HL-60/S4 treated with retinoic acid at 250 ng/mL for 4 days and 3 days (cell line): ENCODE results near the gene ARID1B.

Experiments
- in situ Hi-C: fragments of 300-500 bp; cut with MboI; formaldehyde crosslinking; loops from 2 replicates; pipeline ENCODE4 v1.7.0; 2022; ENCODE audit warnings: low sequenced_read_pairs

ARID1B gene

DNA sequence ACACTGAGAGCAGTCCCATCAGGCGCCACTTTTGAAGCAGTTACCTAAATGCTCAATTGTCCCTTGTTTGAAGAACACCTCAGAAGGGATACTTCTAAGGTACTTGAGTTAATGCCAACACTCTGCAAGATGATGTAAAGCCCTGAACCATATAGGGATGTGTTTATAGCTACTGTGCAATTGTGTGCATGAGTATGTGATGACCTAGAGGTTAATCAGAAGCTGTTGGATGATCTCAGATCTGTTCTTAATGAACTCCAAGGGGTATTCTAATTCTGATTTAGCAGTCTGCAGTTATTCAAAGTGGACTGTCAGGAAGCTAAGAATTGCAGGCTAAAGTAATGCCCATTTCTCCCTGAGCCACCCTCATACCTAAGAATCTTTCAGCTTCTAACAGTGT lies 387.8 kb downstream of the ARID1B start:
- in situ Hi-C loops: loop anchor here (25.0 kb wide), 1 partner anchor 603 kb away; no protein-coding TSS in a partner anchor

DNA sequence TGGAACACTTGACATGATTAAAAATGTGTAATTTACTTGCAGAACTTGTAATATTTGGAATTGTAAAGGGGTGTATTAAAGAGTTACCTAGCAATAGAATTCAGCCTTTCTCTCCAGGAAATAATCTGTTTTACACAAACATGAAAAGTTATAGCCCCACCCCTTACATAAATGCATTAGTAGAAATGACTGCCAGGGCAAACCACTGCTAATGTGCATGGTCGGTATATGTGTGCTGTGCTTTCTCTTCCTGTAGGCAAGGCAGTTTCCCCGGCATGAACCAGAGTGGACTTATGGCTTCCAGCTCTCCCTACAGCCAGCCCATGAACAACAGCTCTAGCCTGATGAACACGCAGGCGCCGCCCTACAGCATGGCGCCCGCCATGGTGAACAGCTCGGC lies 389.6 kb downstream of the ARID1B start:
- in situ Hi-C loops: loop anchor here (25.0 kb wide), 1 partner anchor 604 kb away; no protein-coding TSS in a partner anchor

DNA sequence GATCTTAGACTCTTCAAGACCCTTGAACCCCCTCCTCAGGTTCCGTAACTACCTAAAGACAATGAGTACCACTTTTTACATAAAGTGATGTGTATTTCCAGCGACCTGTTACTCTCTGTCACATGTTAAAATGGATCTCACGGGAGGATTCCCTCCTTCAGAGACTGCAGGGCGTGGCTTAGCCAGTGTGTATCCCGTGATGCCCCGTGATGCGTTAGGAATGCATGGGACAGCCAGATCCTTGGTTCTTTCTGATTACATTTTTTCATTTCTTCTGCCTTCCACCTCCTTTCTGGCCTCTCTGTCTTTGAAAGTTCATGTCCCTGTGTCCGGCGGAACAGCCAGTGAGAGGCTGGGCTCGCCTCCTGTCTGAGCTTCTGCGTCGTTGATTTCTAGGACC lies 390.7 kb downstream of the ARID1B start:
- in situ Hi-C loops: loop anchor here (25.0 kb wide), 1 partner anchor 606 kb away; no protein-coding TSS in a partner anchor

DNA sequence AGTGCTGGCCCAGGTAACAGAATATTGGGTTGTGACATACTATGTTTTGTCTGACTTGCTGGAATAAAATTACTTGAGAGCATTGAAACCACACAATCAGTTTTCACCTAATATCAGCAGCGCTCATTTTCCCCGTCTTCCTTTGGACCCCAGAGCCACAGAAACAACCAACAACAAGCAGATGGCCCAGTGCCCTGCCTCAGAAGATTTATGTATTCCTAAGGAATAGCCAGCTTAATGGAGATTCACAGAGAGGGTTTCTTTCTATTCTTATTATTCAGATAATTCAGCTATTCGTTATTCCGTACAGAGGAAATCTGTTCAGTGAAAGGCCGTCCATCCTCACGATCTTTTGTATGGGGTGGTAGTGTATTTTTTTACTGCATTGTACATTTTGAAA lies 391.3 kb downstream of the ARID1B start:
- in situ Hi-C loops: loop anchor here (25.0 kb wide), 1 partner anchor 606 kb away; no protein-coding TSS in a partner anchor

DNA sequence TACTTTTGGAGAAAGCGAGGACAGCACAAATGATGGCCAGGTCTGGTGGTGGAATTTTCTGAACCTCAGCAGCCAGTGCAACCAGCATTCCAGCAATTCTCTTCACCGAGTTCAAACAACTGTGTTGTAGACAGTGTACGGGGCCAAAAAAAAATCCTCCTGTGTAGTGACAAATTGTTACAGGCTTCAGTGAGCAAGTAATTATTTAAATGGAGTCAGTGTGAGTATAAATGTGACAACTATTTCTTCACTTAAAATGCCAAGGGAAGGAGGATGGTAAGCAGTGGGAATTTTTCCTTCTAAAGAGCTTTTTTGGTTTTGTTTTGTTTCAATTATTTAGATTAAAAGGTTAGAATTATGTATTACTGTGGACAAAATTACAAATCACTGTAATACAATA lies 392.0 kb downstream of the ARID1B start:
- in situ Hi-C loops: loop anchor here (25.0 kb wide), 1 partner anchor 607 kb away; no protein-coding TSS in a partner anchor

DNA sequence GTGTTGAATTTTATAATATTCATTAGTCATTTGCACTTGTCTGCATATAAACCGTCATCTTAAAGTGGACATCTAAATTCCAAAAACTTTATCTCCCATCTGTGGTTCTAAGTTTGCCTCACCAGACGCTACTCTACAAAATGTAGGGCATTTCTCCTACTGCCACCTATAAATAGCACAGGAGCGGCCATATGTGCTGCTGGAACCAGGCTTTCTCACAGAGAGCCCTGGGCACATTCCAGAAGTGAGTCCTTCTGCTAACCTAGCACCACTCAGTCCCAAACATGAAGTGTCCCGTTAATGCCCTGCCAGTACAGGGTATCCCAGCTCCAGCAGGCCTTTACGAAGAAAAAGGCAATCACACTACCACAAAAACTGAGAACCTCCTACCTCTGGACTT lies 392.5 kb downstream of the ARID1B start:
- in situ Hi-C loops: loop anchor here (25.0 kb wide), 1 partner anchor 607 kb away; no protein-coding TSS in a partner anchor

DNA sequence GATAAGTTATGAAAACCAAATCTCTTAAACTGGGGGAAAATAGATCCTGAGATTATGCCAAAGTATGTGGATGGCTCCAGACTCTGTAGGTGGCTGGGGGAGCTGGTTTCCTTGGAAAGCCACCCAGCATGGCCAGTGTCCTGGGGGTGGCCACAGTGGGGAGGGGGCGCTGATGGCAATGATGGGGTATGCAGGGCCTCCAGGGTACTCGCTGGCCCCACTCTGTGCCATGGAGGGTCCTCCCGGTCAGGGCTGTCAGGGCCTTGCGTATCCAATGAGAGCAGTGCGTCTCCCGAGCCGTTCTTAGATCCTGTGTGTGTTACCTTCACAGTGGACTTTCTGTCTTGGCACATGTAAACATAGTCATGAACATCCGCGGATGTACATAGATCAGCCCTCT lies 393.4 kb downstream of the ARID1B start:
- in situ Hi-C loops: loop anchor here (25.0 kb wide), 1 partner anchor 608 kb away; no protein-coding TSS in a partner anchor

DNA sequence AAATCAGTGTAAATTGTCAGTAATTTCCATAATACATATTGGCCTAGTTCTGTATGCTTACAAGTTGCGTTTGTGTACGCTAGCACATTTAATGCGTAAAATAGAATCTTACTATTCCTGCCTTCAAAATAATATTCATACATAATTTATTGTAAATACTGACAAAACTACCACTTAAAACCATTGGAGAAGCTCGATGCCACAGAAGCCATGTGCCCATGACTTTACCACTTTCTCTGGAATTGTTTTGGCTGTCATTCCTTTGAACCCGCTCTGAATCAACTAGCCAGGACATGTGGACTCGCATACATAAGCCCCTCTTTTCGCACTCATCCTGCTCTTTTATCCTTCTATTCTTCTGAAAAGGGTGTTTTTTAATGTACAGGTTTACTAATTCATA lies 394.6 kb downstream of the ARID1B start:
- in situ Hi-C loops: loop anchor here (25.0 kb wide), 1 partner anchor 610 kb away; no protein-coding TSS in a partner anchor

DNA sequence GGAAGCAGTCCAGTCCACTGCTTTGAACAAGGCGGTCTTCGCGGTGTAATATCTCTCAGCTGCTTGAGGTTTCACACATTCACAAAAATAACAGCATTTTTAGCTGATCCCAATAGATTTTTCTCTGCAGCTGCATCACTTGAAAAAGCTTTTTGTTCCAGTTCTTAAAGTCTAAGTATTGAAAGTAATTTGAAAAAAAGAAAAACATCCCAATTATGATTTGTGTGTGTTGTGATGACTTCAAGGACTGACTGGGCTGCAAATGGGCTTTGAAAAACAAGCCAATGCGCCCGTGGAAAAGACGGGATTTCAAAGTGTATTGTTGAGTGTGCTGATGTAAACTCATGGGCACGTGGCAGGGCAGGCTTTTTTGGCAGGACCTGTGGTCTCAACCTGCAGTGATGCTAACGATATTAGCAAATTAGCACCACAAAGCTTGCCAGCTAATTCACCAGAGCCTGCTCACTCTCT lies 395.1 kb downstream of the ARID1B start:
- in situ Hi-C loops: loop anchor here (25.0 kb wide), 1 partner anchor 610 kb away; no protein-coding TSS in a partner anchor

DNA sequence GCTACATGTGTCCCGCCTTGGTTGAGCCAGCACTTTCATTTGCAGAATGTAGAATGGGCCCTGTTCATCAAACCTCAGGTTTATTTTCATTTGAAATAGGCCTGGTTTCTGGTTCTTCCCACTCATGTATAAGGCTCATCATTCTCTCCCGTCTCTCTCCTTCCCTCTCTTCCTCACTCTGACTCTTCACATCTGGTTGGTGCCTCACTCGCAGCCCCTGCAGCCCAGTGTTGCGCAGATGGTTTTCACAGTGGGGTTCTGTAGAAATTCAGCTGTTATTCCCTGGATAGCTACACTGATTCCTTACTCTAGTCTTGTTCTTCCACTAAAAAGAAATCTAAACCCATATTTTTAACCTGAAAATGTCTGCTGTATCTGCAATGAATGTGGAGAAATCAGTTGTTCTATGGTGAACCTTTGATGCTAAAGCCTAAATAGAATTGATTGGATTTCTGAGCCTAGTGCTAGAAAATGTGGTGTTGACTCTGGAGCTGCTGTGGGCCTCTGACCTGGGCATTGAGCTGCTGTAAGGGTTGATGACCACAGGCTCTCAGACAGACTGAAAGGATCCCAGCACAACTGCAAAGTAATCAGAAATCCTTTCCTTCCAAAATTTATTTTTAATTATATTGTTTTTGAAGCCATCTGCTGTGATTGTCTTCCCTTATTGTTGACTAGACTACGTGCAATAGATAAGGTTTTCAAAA lies 395.8 kb downstream of the ARID1B start:
- in situ Hi-C loops: loop anchor here (25.0 kb wide), 1 partner anchor 611 kb away; no protein-coding TSS in a partner anchor

DNA sequence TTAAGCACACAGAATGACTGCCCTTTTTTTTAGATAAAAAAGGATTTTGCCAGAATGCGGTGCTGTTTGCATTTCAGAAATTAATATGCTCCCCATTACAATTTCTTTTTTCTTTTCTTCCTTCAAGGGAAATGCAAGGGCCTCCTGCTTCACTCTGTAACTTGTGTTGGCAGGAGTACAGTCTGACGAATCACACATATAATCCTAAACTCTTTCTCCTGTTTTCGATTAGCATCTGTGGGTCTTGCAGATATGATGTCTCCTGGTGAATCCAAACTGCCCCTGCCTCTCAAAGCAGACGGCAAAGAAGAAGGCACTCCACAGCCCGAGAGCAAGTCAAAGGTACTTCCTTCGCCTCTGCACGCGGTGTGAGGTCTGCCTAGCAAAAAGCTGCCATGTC lies 396.6 kb downstream of the ARID1B start:
- in situ Hi-C loops: loop anchor here (25.0 kb wide), 1 partner anchor 611 kb away; no protein-coding TSS in a partner anchor

DNA sequence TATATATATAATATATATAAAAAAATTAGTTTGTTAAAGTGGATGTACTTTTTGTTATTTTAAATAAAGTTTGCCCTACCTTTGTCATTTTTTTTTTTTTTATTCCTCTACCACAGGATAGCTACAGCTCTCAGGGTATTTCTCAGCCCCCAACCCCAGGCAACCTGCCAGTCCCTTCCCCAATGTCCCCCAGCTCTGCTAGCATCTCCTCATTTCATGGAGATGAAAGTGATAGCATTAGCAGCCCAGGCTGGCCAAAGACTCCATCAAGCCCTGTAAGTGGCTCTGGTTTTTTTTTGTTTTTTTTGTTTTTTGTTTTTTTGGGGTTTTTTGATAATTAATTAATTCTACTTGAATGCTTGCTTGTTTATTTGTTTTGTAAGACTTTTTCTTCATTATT lies 397.6 kb downstream of the ARID1B start:
- in situ Hi-C loops: loop anchor here (25.0 kb wide), 1 partner anchor 612 kb away; no protein-coding TSS in a partner anchor

DNA sequence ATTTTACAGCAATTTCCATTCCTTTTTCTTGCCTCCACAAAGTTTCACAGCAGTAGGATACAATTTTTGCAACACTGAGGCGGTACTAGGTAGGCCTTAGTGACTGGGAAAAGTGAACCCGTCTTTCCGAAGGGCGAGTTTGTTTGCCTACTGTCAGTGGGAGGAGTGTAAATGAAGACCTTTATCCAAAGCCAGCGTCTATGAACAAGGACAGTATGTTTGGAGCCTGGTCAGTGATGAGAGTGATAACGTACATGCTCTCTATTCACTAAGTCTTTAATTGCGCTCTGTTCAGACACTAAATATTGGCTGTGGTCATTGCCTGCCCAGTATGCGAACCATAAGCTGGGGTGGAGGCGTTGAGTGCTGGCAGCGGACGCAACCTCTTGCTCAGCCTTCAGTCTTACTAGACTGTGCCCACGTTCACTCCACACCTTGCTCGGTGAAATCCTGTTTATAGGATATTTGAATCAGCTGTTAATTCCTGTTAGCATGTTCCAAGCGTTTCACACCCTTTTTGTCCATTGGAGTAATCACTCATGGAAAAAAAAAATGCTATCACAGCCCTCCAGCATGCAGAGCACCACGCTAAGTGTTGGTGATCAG lies 400.7 kb downstream of the ARID1B start:
- in situ Hi-C loops: no loop called here

DNA sequence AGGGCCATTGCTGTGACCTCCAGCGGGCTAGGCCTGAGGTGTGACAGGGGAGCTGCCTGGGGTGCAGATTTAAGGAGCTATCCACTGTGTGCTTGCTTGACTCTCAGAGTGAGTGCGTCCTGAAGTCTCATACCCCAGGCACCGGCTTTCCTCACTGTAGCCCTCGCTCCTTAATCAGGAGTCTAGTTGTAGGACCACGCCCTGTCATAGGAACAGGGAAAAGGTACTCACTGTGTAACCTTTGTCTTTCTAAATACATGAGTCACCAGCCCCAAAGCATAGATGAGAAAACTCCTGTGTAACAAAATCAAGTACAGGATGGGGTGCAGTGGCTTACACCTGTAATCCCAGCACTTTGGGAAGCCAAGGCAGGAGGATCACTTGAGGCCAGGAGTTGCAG lies 404.5 kb downstream of the ARID1B start:
- in situ Hi-C loops: no loop called here

DNA sequence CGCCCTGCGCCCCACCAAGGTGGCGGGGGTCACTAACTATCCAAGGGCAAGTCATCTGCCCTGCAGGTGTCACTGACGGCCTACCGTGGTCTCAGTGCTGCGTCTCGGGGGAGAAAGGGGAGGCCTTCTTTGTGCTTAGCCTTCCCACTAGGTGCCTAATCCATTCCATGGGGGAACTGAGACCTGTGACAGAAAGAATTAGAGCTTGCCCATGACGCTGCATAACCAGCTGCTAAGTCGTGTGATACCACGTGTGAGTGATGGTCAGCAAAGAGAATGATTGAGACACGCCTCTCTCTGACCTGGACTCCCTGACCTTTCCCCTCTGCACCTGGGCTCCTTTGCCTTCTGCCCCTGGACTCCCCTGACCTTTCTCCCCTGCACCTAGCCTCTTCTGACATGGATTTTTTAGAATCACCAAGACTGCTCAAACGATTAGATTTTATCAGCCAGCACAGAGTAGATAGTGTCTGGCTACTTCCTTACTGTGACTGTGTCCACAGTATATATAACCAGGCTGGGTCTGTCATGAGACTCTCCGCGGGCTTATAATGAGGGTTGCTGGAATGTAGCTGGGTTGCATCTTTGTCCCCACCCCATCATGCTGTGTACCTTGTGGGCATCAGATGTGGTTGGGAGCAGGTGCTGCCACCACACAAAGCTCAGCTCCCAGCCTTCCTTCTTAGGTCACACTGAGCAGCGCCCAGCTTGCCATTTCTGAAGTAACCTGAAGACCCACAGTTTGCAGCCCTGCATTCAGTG lies 405.5 kb downstream of the ARID1B start:
- in situ Hi-C loops: no loop called here

DNA sequence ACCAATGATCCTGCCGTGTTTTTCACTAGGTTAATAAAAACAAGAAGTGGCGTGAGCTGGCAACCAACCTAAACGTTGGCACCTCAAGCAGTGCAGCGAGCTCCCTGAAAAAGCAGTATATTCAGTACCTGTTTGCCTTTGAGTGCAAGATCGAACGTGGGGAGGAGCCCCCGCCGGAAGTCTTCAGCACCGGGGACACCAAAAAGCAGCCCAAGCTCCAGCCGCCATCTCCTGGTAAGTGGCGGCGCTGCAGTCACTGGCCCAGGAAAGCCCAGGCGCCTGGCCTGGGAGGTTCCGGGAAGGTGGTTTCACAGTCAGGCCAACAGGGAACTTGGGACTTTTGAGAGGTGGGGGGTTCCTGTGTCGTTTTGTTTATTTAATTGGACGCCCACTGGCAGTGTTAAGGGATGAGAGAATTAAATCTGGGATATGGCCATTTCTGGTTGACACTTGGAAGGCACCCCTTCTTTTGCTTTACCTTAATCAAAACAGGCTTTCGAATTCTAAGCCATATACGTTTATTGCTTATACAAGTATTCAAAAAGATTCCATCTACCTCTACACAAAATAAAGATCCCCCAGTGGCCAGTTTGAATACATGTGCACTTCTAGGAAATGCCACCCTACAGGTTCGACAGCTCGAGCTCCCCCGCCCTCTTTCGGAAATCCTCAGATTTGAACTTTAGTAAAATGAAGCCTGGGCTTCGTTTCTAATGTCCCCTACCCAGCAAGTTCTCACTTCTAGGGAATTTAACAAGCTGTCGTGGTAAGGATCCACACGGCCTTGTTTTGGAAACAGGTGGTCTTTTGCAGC lies 407.2 kb downstream of the ARID1B start:
- in situ Hi-C loops: no loop called here

DNA sequence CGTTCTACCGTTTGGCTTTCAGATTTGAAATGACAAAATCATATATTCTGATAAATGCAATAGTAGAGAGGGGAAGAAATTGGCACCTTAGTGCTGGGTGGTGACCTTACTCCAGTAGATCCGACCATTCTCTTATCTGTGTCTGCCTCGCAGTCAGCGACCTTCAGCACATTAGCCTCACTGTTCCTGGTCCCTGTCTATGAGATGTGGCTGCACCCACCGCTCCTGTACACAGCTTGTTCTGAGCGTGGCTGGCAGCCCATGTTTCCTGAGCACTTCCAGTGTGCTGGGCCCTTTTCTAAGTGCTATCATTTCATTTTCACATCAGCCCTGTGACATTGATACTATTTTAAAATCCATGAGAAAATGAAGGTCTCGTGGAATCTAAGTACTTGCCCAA lies 408.0 kb downstream of the ARID1B start:
- in situ Hi-C loops: no loop called here

DNA sequence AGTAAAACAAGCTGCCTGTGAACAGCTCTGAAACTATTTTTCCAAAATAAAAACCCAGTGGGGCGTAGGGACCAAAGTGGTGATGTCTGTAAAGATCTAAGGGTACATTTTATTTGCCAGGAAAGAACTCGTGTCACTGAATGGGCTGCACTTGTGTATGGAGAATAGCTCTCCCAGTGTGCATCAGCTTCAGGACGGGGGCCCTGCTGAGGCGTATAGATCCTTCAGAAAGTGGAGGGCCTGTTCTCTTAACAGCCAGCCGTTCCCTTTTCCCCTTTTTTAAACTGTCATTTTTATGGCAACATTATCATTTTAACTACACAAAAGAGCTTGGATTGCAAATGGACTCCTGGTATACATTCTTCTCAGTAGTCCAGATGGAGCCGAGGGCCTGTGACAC lies 408.8 kb downstream of the ARID1B start:
- in situ Hi-C loops: no loop called here

DNA sequence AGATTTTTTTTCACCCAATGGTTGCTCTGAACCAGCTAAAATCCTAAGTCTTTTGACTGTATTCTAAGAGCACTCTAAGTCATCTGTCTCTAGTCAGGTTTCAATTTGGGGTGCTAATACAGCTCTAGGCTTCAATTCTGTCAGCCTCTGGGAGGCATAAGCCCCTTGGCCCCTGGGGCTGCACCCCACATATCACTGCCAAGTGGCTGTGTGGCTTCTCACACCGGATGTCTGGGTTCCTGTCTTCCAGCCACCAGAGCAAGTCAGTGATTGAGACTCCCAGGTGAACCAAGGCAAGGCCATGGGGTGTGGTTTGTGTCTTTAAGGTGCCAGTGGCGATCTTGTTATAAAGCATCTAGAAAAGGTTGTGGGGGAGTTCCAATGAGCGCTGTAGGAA lies 409.6 kb downstream of the ARID1B start:
- in situ Hi-C loops: no loop called here
